Measurements from ENCODE around the gene EIF4H.
A peak's percentile ranks its signal among the peaks of the same experiment; 100 is the strongest.

GRCh38 chr7:74217455-74218342, 43.5 kb downstream of the EIF4H start:
- TF ChIP-seq POLR2A (IDR thresholded peaks at IDR 0.05; ENCODE audit: low read depth, low read length), result 0 out of 2 replicates have a peak, but pooled peaks have one; percentile 14
- TF ChIP-seq TAF1 (IDR thresholded peaks at IDR 0.05; ENCODE audit: borderline replicate concordance, low read depth, low read length), result no peak

Data from GM12892 (cell line).